K562 (cell line): Measurements from ENCODE around the gene RIMOC1. TPM values are rescaled to one million over a fixed set of nuclear protein-coding genes. Genes with fewer than 3 reads are reported as not detected.
A peak's percentile ranks its signal among the peaks of the same experiment; 100 is the strongest.

Experiments
- ARID2 ChIP-seq: fragments of 450-650 bp; IDR thresholded peaks from 2 replicates; pipeline ENCODE4 v1.6.1; 2017; ENCODE audit warnings: antibody characterized with exemption, mild to moderate bottlenecking
- ATF3 ChIP-seq, 2 experiments: fragments of 450-650 bp in 1 of 2; sonication (generic) in 1 of 2; formaldehyde crosslinking in 1 of 2; IDR thresholded peaks in 1 of 2; conservative IDR thresholded peaks in 1 of 2; 2 replicates each; pipeline versions ENCODE4 v1.6.1 to v1.8.1; 2016 to 2023; ENCODE audit warnings: mild to moderate bottlenecking in 2 of 2, moderate library complexity in 2 of 2, inconsistent platforms in 1 of 2, missing genetic modification reagents in 1 of 2
- ATF4 ChIP-seq: fragments of 450-650 bp; formaldehyde crosslinking; IDR thresholded peaks from 2 replicates; pipeline ENCODE4 v1.4.0; 2022; ENCODE audit warnings: mild to moderate bottlenecking, moderate library complexity
- CEBPG ChIP-seq, 3 experiments: fragments of 200-800 bp in 1 of 3; sonication (Bioruptor generic) in 1 of 3; sonication (generic) in 1 of 3; formaldehyde crosslinking in 1 of 3; IDR thresholded peaks in 2 of 3; conservative IDR thresholded peaks in 1 of 3; 2 replicates each; pipeline versions ENCODE4 v1.6.1 to v1.8.0; 2016 to 2022; ENCODE audit warnings: missing compliant biosample characterization in 2 of 3, missing genetic modification characterization in 2 of 3, mild to moderate bottlenecking in 1 of 3, missing genetic modification reagents in 1 of 3
- DIDO1 ChIP-seq: fragments of 450-650 bp; IDR thresholded peaks from 2 replicates; pipeline ENCODE4 v1.6.1; 2016; ENCODE audit warnings: low read depth, missing biosample characterization, missing genetic modification characterization
- PURB ChIP-seq: sonication (generic); formaldehyde crosslinking; IDR thresholded peaks from 2 replicates; pipeline ENCODE4 v1.9.0; 2021; ENCODE audit warnings: low read depth, mild to moderate bottlenecking, missing genetic modification reagents
- THAP12 ChIP-seq: fragments of 250-450 bp; sonication (Bioruptor Pico); IDR thresholded peaks from 2 replicates; pipeline ENCODE4 v1.9.0; 2021; ENCODE audit warnings: mild to moderate bottlenecking, inconsistent platforms
- ZBTB40 ChIP-seq, 2 experiments: fragments of 450-650 bp in 1 of 2; sonication (generic) in 1 of 2; formaldehyde crosslinking in 1 of 2; IDR thresholded peaks; 2 replicates each; pipeline versions ENCODE4 v1.7.1 to v1.9.0; 2016 to 2022; ENCODE audit warnings: inconsistent platforms in 1 of 2, mild to moderate bottlenecking in 1 of 2, missing genetic modification reagents in 1 of 2
- ZNF143 ChIP-seq: sonication (generic); formaldehyde crosslinking; IDR thresholded peaks from 2 replicates; pipeline ENCODE4 v1.9.0; 2022; ENCODE audit warnings: mild to moderate bottlenecking, missing genetic modification reagents
- polyA plus RNA-seq, 8 experiments: library from polyadenylated mRNA; depleted of rRNA in 4 of 8; stranded (reverse) in 5 of 8; unstranded in 3 of 8; fragments of >200 nt; fragmentation: Nextera tagmentation in 2 of 8; fragmentation: Illumina TruSeq in 1 of 8; extraction: Ambion mirVana in 2 of 8; extraction: Trizol in 1 of 8; gene quantifications; 2 replicates each; pipeline versions ENCODE4 v1.2.1 to v1.2.3, GENCODE V29; 2011 to 2014; ENCODE audit warnings: inconsistent platforms in 1 of 8, missing spikeins in 1 of 8
- total RNA-seq, 7 experiments: library from RNA; depleted of rRNA in 6 of 7; stranded (reverse); fragments of >200 nt in 6 of 7; fragmentation: Illumina TruSeq in 2 of 7; extraction: Trizol in 2 of 7; gene quantifications; 2 replicates each; pipeline versions ENCODE4 v1.2.1 to v1.2.3, GENCODE V29; 2011 to 2021; ENCODE audit warnings: low replicate concordance in 1 of 7

The RIMOC1 gene
- total and polyA plus RNA-seq, 9 of the 15 experiments (the other 6 are each of a cell fraction or from before 2014, with no cell fraction given): 11.6 to 63.1 (median 30.8) TPM

GRCh38 chr5:41908374-41909079 is 4.4 kb downstream of the RIMOC1 start (continued):
- TF ChIP-seq ATF3 (IDR thresholded peaks at IDR 0.05): peak; percentile 70
- no peak for TF ChIP-seq ATF3 (CRISPR knock-in tag; conservative IDR thresholded peaks at IDR 0.05)
- TF ChIP-seq DIDO1 (tag): no peak
- no peak for TF ChIP-seq THAP12 (CRISPR knock-in tag)
- no peak for TF ChIP-seq ZNF143 (CRISPR knock-in tag)
- TF ChIP-seq ZBTB40 (IDR thresholded peaks at IDR 0.05): no peak
- no peak for TF ChIP-seq ZBTB40 (CRISPR knock-in tag; IDR thresholded peaks at IDR 0.05)
- no peak for TF ChIP-seq ARID2
- TF ChIP-seq PURB (CRISPR knock-in tag): no peak
- no peak for TF ChIP-seq CEBPG (CRISPR knock-in tag; IDR thresholded peaks at IDR 0.05)
- peak in 1 of 2 experiments; percentile 21; a peak in 1 of 4 replicates for TF ChIP-seq CEBPG (tag; conservative IDR thresholded peaks at IDR 0.05 in 1 of 2, IDR thresholded peaks at IDR 0.05 in 1 of 2)
- no peak for TF ChIP-seq ATF4 (CRISPR knock-in tag)
- TF ChIP-seq, all 486 proteins: peak for 3
